ENCODE measurements around the gene RAB5B.

- TF ChIP-seq, protein P1, sequence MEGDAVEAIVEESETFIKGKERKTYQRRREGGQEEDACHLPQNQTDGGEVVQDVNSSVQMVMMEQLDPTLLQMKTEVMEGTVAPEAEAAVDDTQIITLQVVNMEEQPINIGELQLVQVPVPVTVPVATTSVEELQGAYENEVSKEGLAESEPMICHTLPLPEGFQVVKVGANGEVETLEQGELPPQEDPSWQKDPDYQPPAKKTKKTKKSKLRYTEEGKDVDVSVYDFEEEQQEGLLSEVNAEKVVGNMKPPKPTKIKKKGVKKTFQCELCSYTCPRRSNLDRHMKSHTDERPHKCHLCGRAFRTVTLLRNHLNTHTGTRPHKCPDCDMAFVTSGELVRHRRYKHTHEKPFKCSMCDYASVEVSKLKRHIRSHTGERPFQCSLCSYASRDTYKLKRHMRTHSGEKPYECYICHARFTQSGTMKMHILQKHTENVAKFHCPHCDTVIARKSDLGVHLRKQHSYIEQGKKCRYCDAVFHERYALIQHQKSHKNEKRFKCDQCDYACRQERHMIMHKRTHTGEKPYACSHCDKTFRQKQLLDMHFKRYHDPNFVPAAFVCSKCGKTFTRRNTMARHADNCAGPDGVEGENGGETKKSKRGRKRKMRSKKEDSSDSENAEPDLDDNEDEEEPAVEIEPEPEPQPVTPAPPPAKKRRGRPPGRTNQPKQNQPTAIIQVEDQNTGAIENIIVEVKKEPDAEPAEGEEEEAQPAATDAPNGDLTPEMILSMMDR (IDR thresholded peaks at IDR 0.05; ENCODE audit: insufficient read depth, low read length, poor library complexity, severe bottlenecking) = no peak
- TF ChIP-seq EZH2phosphoT487 (conservative IDR thresholded peaks at IDR 0.05; ENCODE audit: low read length) = no peak
These were observed 27.7 kb downstream of the RAB5B start for GRCh38 chr12:56001487-56002100.
